Stimulated activated memory B cell treated with anti-CD40 and anti-IgM and Interleukin-4, amounts not matched to agents 10 μg/mL and 1 μg/mL and 100 μg/mL, for 72 hours (primary cell): ENCODE data around the gene PTRHD1.
"Not testable (repeated sequence)": the region's sequence is repeated elsewhere in the genome, so short reads cannot be mapped to it uniquely, and the experiment has no call there.

ENCODE experiments used
- ATAC-seq: fragments of 150-1000 bp; cut with Tn5 transposase; 2 replicates; pipeline ENCODE4 v1.10.0; 2021
- H3K27ac Mint-ChIP-seq: one replicate; pipeline ENCODE4 v1.8.0; 2022; ENCODE audit warnings: mild to moderate bottlenecking, mixed read lengths
- H3K27me3 Mint-ChIP-seq: one replicate; pipeline ENCODE4 v1.8.0; 2022; ENCODE audit warnings: mixed read lengths
- H3K36me3 Mint-ChIP-seq: one replicate; pipeline ENCODE4 v1.8.0; 2022; ENCODE audit warnings: mixed read lengths
- H3K4me1 Mint-ChIP-seq: one replicate; pipeline ENCODE4 v1.8.0; 2022; ENCODE audit warnings: mixed read lengths
- H3K4me3 Mint-ChIP-seq: one replicate; pipeline ENCODE4 v1.8.0; 2022; ENCODE audit warnings: mild to moderate bottlenecking, moderate library complexity, mixed read lengths
- H3K9me3 Mint-ChIP-seq: one replicate; pipeline ENCODE4 v1.8.0; 2022; ENCODE audit warnings: mixed read lengths

The PTRHD1 gene

GRCh38 chr2:24800487-24800886 lies 7.3 kb upstream of the PTRHD1 start:
- H3K4me3 Mint-ChIP-seq, H3K27me3 Mint-ChIP-seq, H3K9me3 Mint-ChIP-seq, H3K27ac Mint-ChIP-seq, ATAC-seq, H3K4me1 Mint-ChIP-seq: not testable (repeated sequence)
- H3K36me3 Mint-ChIP-seq: peaks cover 72% of the 10 kb centered on the region

- Mint-ChIP-seq H3K4me3 (no peak overlapping the region), H3K9me3 (peaks cover 2% of the 10 kb centered on the region), H3K27me3 (no peaks in the 10 kb centered on the region), H3K27ac (no peak overlapping the region), H3K4me1 (peaks cover 10% of the 10 kb centered on the region), H3K36me3 (peaks cover 48% of the 10 kb centered on the region)
- no peak for ATAC-seq
These were observed 4.5 kb upstream of the PTRHD1 start for GRCh38 chr2:24797644-24798043.

DNA sequence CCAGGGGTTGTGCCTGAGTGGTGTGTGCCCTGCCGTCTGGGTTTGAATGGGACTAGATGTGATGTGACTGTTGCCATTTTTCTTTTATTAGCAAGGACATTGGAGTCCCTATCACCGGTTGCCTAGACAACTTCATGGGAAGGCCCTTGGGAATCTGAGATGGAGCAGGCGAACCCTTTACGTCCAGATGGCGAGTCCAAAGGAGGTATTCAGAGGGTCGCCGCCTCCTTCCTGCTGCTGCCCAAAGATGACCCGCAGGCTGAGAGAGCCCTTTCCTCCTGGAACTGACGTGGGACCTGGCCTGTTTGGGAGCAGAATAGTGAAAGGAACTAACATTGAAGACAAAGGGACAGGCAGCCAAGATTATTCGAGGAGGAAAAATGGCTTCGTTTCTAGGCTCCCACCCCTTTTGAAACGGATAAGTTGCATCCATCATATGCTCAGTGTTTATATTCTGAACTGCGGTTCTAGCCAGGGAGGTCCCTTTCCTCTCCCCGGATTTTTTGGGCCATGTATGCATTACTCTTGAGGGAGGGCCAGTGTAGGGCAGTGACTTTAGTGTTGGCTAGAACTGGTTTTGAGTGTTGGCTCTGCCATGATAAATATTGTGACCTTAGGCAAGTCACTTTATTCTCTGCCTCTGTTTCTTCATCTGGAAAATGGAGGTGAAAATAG lies 707 bp upstream of the PTRHD1 start:
- Mint-ChIP-seq H3K27me3 (no peaks in the 10 kb centered on the region), H3K36me3 (peaks cover 34% of the 10 kb centered on the region), H3K27ac (peak overlapping the region; percentile 98), H3K4me3 (peak overlapping the region; percentile 95), H3K9me3 (no peaks in the 10 kb centered on the region), H3K4me1 (peaks cover 21% of the 10 kb centered on the region)
- no peak for ATAC-seq

GRCh38 chr2:24792542-24792873 lies 683 bp downstream of the PTRHD1 start:
- Mint-ChIP-seq H3K27ac (peak overlapping the region; percentile 98), H3K27me3 (no peaks in the 10 kb centered on the region), H3K36me3 (peaks cover 24% of the 10 kb centered on the region), H3K4me1 (peaks cover 21% of the 10 kb centered on the region), H3K9me3 (no peaks in the 10 kb centered on the region), H3K4me3 (peak overlapping the region; percentile 95)
- ATAC-seq: no peak

- no peak overlapping the region for H3K4me3 Mint-ChIP-seq
- peaks cover 14% of the 10 kb centered on the region for H3K36me3 Mint-ChIP-seq
- no peak overlapping the region for H3K27ac Mint-ChIP-seq
- no peaks in the 10 kb centered on the region for H3K9me3 Mint-ChIP-seq
- peaks cover 21% of the 10 kb centered on the region for H3K4me1 Mint-ChIP-seq
- no peaks in the 10 kb centered on the region for H3K27me3 Mint-ChIP-seq
- ATAC-seq: no peak
These were observed 1.7 kb downstream of the PTRHD1 start for GRCh38 chr2:24791452-24791851.

GRCh38 chr2:24788816-24789215 lies 4.4 kb downstream of the PTRHD1 start:
- peaks cover 13% of the 10 kb centered on the region for H3K36me3 Mint-ChIP-seq
- no peak overlapping the region for H3K4me3 Mint-ChIP-seq
- peaks cover 29% of the 10 kb centered on the region for H3K4me1 Mint-ChIP-seq
- H3K27ac Mint-ChIP-seq: no peak overlapping the region
- no peaks in the 10 kb centered on the region for H3K27me3 Mint-ChIP-seq
- H3K9me3 Mint-ChIP-seq: no peaks in the 10 kb centered on the region
- no peak for ATAC-seq

DNA sequence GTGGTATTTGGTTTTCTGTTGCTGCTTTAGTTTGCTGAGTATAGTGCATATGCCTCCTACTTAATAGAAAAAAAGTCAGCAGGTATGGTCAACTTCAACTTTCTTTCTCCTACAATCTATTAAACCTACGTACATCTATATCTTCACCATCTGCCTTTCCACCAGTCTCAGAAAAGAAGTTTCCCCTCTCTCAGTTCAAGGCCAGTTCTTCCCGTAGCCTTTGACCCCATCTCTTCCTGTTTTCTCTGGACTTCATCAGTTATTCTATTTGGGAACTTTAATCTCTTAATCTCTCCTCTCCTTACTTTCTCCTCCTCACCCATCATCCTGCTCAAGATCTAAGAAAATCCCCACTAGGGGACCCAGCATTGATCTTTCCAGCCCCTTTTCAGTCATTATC lies 5.7 kb downstream of the PTRHD1 start:
- Mint-ChIP-seq H3K9me3 (no peaks in the 10 kb centered on the region), H3K27ac (peak overlapping the region; percentile 29), H3K4me1 (peaks cover 24% of the 10 kb centered on the region), H3K27me3 (no peaks in the 10 kb centered on the region), H3K36me3 (peaks cover 13% of the 10 kb centered on the region), H3K4me3 (no peak overlapping the region)
- ATAC-seq: no peak

DNA sequence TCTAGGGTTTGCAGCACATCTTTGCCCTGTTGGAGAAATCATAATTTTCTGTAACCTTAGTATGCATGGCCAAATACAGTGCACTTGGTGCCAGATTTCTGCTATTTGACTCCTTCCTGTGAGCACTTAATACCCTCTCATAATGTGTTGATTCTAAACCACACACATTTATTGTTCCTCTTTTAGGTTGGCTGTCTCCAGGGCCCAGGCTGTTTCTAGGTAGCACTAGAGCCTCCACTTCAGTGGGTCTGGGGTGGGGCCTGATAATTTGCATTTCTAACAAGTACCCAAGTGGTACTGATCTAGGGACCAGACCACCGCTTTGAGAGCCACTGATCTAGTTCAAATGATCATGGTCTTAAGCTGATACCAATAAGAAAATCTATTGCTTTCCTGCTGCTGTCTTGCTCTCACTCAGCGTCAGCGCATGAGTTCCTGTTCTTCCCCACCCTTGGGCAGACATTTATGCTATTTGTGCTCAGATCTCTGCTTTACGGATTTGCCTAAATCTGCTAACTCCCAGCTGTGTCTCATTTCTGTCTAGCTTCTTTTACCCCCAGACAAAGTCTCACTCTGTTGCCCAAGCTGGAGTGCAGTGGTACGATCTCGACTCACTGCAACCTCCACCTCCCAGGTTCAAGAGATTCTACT lies 7.4 kb downstream of the PTRHD1 start:
- H3K4me3 Mint-ChIP-seq: peak overlapping the region; percentile 55
- peaks cover 14% of the 10 kb centered on the region for H3K4me1 Mint-ChIP-seq
- peaks cover 13% of the 10 kb centered on the region for H3K36me3 Mint-ChIP-seq
- peak overlapping the region; percentile 78 for H3K27ac Mint-ChIP-seq
- H3K27me3 Mint-ChIP-seq: no peaks in the 10 kb centered on the region
- H3K9me3 Mint-ChIP-seq: no peaks in the 10 kb centered on the region
- peak; percentile 100 for ATAC-seq

- Mint-ChIP-seq H3K27me3 (no peaks in the 10 kb centered on the region), H3K27ac (no peak overlapping the region), H3K9me3 (no peaks in the 10 kb centered on the region), H3K4me1 (peaks cover 14% of the 10 kb centered on the region), H3K4me3 (no peak overlapping the region), H3K36me3 (peaks cover under 1% of the 10 kb centered on the region)
- ATAC-seq: no peak
These were observed 9.6 kb downstream of the PTRHD1 start for GRCh38 chr2:24783641-24784040.

DNA sequence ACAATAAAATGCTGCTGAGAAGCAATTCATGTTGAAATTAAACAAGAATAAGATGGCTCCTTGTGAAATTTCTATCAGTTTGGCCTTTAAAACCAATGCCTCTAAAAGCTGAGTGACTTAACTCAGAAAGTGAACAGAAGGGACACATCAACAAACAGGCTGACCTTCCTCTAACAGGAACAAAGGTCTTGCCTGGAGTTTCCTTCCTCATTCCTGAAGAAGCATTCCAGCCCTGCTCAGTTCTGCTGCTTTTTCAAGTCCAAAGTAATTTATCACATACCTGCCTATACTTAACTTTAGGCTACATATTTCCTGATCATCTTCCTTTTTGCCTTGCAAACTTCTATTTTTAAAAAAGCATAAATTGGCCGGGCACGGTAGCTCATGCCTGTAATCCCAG lies 14.1 kb downstream of the PTRHD1 start:
- H3K4me3 Mint-ChIP-seq: no peak overlapping the region
- no peaks in the 10 kb centered on the region for H3K27me3 Mint-ChIP-seq
- H3K27ac Mint-ChIP-seq: no peak overlapping the region
- no peak for ATAC-seq
- H3K4me1 Mint-ChIP-seq: no peaks in the 10 kb centered on the region
- no peaks in the 10 kb centered on the region for H3K36me3 Mint-ChIP-seq
- H3K9me3 Mint-ChIP-seq: no peaks in the 10 kb centered on the region

DNA sequence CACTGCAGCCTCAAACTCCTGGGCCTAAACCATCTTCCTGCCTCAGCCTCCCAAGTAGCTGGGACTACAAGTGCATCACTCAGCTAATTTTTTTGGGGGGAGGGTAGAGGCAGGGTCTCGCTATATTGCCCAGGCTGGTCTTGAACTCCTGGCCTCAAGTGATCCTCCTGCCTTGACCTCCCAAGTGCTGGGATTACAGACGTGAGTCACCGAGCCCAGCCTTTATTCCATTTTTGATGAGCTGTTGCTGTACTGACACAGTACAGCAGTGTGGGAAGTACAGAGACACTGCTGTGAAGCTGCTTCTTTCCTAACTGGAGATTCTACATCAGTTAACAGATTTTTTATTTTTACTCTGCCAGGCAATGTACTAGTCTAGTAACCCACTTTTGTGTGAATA lies 18.8 kb downstream of the PTRHD1 start:
- no peaks in the 10 kb centered on the region for H3K9me3 Mint-ChIP-seq
- no peak for ATAC-seq
- no peaks in the 10 kb centered on the region for H3K4me1 Mint-ChIP-seq
- peaks cover 10% of the 10 kb centered on the region for H3K36me3 Mint-ChIP-seq
- H3K27ac Mint-ChIP-seq: no peak overlapping the region
- no peaks in the 10 kb centered on the region for H3K27me3 Mint-ChIP-seq
- H3K4me3 Mint-ChIP-seq: no peak overlapping the region

GRCh38 chr2:24771764-24772586 lies 21.2 kb downstream of the PTRHD1 start:
- Mint-ChIP-seq H3K27me3 (no peaks in the 10 kb centered on the region), H3K9me3 (no peaks in the 10 kb centered on the region), H3K4me3 (no peak overlapping the region), H3K27ac (no peak overlapping the region), H3K36me3 (peaks cover 10% of the 10 kb centered on the region), H3K4me1 (no peaks in the 10 kb centered on the region)
- ATAC-seq: no peak

DNA sequence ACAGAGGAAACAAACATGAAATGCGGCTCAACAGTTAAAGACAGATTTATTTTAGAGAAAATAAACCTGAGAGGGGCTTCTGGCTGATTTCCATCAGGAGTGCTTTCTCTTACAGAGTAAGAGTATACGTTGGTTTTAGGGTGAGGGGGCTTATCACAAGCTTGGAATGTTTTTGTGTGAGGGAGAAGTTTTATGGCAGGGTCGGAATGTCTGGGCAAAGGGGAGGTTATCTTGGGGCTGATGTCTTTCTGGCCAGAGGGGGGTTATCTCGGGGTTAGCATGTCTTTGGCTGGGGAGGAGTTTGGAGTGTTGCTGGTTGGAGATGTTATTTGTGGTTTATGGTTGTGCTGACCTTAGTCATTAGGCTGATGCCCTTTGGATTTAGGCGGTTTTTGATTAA lies 22.1 kb downstream of the PTRHD1 start:
- Mint-ChIP-seq H3K36me3 (peaks cover 18% of the 10 kb centered on the region), H3K4me3 (no peak overlapping the region), H3K27ac (no peak overlapping the region), H3K27me3 (no peaks in the 10 kb centered on the region), H3K9me3 (no peaks in the 10 kb centered on the region), H3K4me1 (no peaks in the 10 kb centered on the region)
- ATAC-seq: no peak

- Mint-ChIP-seq H3K9me3 (no peaks in the 10 kb centered on the region), H3K4me3 (no peak overlapping the region), H3K4me1 (no peaks in the 10 kb centered on the region), H3K36me3 (peaks cover 34% of the 10 kb centered on the region), H3K27me3 (no peaks in the 10 kb centered on the region), H3K27ac (no peak overlapping the region)
- ATAC-seq: no peak
These were observed 24.6 kb downstream of the PTRHD1 start for GRCh38 chr2:24768601-24769000.

DNA sequence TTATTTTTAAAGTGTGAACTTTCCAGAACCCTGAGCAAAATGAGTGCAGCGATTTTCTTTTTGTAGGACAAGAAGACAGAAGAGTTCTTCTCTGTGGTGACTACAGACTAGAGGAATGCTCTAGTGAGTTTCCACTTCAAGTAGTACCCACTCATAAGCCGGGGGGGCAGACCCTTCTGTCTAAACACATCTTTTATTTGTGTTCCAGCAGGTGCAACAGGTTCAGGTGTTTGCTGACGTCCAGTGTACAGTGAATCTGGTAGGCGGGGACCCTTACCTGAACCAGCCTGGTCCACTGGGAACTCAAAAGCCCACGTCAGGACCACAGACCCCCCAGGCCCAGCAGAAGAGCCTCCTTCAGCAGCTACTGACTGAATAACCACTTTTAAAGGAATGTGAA lies 25.2 kb downstream of the PTRHD1 start:
- H3K9me3 Mint-ChIP-seq: no peaks in the 10 kb centered on the region
- H3K4me3 Mint-ChIP-seq: no peak overlapping the region
- ATAC-seq: no peak
- H3K36me3 Mint-ChIP-seq: peaks cover 36% of the 10 kb centered on the region
- no peaks in the 10 kb centered on the region for H3K27me3 Mint-ChIP-seq
- no peak overlapping the region for H3K27ac Mint-ChIP-seq
- H3K4me1 Mint-ChIP-seq: no peaks in the 10 kb centered on the region

- Mint-ChIP-seq H3K27me3 (no peaks in the 10 kb centered on the region), H3K9me3 (no peaks in the 10 kb centered on the region), H3K27ac (peak overlapping the region; percentile 2), H3K36me3 (peaks cover 38% of the 10 kb centered on the region), H3K4me1 (no peaks in the 10 kb centered on the region), H3K4me3 (no peak overlapping the region)
- no peak for ATAC-seq
These were observed 26.6 kb downstream of the PTRHD1 start for GRCh38 chr2:24766609-24767008.
